Epidermal melanocyte (primary cell): ENCODE data around the gene TBC1D14.
A peak's percentile ranks its signal among the peaks of the same experiment; 100 is the strongest.
"Not testable (repeated sequence)": the region's sequence is repeated elsewhere in the genome, so short reads cannot be mapped to it uniquely, and the experiment has no call there.

Experiments
- DNase-seq: peaks from one replicate; pipeline ENCODE4 v3.0.0; 2011; ENCODE audit warnings: low spot score; ENCODE audit not compliant: insufficient read length

Gene TBC1D14

DNA sequence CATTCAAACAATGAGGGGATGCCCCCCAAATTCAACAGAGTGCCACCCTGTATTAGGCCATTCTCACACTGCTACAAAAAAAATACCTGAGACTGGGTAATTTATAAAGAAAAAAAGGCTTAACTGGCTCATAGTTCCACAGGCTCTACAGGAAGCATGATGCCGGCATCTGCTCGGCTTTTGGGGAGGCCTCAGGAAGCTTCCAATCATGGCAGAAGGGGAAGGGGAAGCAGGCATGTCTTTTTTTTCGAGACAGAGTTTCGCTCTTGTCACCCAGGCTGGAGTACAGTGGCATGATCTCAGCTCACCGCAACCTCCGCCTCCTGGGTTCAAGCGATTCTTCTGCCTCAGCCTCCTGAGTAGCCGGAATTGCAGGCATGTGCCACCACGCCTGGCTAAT, 18.7 kb upstream of the TBC1D14 start:
- DNase-seq = not testable (repeated sequence)

DNA sequence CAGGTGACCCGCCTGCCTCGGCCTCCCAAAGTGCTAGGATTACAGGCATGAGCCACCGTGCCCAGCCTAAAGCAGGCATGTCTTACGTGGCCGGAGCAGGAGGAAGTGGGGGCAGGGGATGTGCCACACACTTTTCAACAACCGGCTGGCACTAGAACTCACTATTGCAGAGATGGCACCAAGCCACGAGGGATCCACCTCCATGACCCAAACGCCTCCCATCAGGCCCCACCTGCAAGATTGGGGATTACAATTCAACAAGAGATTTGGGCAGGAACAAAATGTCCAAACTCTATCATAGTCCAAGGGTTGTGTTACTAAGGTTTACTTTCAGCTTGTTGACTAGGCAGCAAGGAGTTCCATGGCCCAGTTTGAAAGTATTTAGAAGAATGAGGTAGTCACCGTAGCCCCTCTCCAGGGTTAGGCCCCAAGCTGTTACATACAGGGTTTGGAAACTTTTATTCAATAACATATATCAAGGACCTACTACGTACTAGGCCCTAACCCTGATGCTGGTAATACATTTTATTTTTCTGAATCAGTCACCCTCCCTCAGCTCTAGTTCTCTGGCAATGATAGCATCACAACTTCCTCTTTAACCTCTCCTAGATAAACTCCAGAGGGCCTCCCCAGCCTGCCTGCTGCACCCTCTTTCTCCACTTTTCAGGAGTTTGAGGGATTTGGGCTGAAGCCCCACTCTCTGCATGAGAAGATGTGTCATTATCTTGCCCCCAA, 18.0 kb upstream of the TBC1D14 start:
- DNase-seq = no peak

DNA sequence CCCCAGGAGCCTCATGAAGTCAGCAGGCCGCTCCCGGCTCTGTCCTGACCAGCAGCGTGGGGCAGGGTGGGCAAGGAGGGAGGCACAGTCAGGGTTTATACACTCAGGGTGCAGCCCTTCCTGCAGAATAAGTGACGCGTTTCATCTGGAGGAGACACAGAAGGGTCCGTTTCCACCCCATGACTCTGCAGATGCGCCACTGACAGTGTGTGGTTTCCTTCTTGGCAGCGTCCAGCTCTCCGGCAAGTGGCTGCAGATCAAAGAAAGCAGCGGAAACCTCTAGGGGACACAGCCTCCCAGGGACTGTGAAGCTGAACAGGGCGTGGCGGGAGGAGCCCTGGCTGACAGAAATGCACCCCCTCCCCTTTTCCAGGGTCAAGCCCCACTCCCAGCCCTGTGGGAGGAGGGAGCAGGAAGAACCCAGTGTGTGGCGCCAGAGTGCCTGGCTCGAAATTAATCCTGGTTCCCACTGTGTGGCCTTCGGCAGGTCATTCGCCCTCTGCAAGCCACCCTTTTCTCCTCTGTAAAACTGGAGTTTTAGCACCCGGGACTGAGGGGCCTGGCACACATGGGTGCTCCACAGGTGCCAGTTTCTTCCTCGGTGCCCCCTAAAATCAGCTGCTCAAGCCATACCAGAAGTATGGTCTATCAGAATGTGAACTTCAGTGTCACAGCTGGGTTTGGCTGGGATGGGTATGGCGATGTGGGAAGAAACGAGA, 17.3 kb upstream of the TBC1D14 start:
- DNase-seq = peak; percentile 64

DNA sequence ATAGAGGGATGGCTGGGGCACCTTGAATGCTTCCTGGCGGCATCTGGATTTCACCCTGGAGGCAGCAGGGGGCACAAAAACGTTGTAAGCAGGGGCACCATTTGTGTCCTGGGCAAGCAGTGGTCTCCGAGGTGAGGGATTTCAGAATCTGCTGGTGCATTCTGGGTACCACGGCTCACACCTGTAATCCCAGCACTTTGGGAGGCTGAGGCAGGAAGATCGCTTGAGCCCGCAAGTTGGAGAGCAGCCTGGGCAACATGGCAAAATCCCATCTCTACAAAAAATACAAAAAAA, 16.8 kb upstream of the TBC1D14 start:
- DNase-seq = no peak

DNA sequence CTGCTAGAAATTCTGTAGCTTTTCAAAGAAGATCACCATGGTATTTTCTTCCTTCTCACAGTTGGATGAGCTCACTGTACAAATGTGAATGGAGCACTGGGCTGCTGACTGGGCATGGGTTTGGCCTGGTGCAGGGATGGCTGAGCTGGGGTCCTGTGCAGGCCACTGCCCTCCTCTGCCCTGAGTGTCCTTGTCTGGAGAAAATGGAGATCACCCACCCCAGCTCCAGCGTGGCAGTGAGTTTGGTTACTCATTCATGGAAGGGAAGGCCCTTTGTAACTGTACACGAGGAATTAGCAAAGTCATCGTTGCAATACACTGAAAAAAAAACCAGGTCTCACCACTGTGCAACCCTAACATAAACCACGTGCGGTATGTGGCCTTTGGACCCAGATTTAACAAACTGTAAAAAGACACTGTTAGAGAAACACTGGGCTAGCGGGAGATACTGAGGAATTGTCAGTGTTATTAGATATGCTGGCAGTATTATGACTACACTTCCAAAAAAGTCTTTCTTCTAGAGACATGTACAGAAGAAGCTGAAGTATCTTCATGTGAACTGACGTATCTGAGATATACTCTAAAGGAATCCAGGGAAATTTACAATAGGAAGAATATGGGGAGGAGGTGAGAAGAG, 16.1 kb upstream of the TBC1D14 start:
- no peak for DNase-seq

DNA sequence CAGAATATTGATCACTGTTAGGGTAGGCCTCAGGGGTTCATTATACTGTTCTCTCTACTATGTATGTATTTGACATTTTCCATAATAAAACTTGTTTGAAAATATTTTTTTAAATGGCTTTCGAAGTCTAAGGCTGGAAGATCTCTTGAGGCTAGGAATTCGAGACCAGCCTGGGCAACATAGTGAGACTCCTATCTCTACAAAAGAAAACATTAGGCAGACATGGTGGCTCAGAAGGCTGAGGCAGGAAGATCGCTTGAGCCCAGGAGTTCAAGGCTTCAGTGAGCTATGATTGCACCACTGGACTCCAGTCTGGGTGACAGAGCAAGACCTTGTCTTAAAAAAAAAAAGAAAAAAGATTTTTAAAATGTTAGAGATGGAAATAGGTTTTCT, 15.5 kb upstream of the TBC1D14 start:
- no peak for DNase-seq

DNA sequence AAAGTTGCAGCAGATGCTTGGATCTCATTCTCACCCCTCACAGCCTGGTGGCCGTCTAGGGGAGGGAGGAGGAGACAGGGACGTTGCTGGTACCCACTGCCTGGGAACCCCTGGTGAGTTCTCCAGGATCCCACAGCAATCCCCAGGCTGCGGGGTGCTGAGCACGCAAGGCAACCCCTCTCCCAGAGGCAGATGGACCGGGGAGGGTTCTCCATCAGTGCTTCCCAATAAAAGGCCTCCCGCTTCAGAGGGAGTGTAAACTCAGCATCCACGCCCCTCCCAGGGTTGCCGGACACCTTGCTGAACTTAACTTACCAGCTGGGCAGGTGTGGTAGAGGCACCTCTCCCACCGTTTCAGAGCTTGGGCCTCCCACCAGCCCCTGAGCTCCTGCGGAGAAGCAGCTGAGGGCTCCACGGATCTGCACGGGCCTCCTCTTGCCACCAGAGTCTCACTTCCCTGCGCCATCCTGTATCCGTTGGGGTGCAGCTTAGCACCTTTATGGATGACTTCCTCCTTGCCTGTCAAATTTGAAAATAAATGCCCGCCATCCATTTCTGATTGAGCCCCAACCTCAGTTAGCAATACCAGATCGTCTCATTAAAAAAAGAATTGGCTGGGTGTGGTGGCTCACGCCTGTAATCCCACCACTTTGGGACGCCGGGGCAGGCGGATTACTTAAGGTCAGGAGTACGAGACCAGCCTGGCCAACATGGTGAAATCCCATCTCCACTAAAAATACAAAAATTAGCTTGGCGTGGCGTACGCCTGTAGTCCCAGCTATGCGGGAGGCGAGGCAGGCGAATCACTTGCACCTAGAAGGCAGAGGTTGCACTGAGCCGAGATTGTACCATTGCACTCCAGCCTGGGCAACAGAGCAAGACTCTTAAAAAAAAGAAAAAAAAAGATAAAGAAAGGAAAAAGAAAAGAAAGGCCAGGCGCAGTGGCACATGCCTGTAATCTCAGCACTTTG, 14.8 kb upstream of the TBC1D14 start:
- no peak for DNase-seq

DNA sequence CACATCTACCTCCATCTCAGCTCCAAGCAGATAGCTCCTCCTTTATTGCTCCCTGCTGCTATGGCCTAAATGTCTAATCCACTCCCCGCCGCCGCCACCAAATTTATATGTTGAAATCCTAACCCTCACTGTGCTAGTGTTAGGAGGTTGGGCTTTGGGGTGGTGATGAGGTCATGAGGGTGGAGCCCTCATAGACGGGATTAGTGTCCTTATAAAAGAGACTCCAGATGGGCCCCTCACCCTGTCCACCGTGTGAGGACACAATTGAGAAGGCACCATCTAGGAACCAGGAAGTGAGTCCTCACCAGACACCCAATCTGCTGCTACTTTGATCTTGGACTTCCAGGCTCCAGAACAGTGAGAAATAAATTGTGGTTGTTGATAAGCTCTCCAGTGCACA, 13.6 kb upstream of the TBC1D14 start:
- no peak for DNase-seq

DNA sequence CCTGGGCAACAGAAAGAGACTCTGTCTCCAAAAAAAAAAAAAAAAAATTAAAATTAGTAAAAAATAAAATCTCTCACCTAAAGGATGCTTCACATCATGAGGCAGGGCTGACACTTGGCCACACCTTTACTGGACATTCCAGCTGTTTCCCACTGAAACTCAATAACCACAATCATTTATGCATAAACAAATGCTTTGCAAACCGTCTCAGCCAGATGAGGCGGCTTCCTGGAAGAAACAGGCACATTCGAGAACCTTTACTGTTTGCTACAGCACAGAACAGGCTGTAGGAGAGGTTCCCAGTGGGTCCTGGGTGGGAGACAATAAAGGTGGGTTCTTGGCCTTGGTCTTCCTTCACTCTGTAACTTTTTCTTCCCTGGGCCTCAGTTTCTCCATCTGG, 10.9 kb upstream of the TBC1D14 start:
- DNase-seq = no peak

DNA sequence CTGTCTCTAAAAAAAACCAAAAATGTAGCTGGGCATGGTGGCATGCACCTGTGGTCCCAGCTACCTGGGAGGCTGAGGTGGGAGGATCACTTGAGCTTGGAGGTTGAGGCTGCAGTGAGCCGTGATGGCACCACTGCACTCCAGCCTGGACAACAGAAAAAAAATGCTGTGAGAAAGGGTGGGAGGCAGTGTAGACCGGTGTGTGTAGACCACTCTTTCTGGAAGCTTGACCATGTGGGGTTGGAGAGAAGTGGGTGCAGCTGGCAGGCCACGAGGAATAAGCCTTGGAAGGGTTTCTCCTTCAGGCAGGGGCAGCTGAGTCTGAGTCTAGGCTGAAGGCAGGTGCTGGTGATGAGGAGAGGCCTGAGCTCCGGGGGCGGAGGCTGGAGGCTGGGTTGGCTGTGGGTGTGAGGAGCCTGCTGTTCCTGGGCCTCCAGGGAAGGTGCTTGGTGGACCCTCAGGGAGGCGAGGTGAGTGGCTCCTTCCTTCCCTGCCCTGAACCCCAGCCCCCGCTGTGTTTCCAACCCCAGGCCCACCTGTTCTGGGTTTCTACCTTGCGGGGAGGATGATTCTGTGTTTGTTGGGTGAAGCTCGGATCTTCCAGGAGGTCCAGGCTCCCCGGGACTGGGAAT, 9.3 kb upstream of the TBC1D14 start:
- DNase-seq = no peak

DNA sequence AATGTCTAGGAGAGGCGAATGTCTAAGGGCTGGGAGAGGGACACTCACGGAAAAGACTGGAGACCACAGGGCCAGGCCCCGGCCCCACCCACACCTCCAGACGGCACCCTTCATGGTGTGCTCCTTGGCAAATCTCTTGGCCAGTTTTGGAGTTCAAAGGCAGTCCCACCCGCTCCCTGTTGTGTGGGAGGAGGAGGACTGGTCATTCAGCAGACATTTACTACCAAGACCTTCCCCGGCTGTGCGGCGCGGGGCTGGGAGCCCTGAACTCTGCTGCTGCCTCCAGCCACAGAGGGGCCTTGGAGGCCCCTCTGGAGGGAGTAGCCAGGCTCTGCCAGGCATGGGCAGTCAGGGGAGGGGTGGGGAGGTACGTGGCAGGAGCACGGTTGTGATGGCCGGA, 8.7 kb upstream of the TBC1D14 start:
- no peak for DNase-seq

DNA sequence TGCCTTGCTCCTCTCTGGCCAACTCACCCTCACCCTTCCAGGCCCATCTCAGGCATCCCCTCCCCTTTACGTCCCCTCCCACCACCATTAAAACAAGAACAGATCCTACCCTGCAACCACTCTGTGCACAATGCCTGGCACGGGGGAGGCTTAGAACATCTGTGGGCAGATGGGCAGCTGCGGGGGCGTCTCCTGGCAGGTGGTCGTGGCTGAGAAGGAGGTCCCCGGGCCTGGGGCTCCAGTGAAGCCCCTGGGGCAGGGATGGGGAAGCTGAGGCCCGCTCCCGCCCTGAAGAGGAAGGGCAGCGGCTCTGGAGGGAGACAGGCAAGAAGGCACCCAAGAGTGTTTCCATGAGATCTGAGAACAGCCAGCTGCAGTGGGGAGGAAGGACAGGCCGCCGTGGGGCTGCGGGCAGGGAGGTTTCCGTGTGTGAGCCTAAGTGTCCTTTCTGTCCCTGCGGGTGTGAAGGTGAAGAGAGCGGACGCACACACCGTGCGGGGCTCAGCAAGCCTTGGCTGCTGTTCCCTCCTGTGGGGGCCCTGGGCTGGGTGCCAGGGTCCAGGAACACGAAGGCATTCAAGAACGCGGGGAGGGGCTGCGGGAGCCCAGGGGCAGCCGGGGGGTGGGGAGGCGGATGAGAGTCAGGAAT, 7.8 kb upstream of the TBC1D14 start:
- DNase-seq = no peak

DNA sequence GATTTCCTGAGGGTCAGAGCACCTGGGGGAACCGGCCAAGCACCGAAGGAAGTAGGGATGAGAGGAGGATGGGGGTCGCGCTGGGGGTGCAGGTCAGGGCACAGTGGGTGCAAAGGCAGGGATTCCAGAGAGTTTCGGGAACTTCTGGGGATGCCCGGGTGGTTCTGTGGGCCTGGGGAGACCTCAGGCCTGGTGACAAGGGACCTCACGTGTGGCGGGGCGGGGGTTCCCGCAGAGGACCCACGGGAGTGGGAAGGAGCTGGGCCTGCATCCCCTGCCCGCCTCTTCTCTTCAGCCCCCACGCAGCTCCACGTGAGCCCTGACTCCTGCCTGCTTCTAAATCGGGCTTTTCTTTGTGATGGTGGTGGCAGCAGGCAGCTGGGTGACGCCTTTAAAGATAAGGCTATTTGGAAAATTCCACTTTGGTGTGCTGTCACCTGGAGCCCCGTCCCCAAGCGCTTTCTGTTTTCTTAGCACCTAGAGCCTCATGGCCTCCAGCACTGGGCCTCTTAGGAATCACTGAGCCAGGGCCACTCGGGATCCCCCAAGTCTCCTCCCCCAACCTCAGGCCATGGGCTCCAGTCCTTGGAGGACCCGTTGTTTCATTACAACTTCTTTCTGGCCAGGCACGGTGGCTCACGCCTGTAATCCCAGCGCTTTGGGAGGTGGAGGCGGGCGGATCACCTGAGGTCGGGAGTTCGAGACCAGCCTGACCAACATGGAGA, 7.1 kb upstream of the TBC1D14 start:
- DNase-seq = no peak

DNA sequence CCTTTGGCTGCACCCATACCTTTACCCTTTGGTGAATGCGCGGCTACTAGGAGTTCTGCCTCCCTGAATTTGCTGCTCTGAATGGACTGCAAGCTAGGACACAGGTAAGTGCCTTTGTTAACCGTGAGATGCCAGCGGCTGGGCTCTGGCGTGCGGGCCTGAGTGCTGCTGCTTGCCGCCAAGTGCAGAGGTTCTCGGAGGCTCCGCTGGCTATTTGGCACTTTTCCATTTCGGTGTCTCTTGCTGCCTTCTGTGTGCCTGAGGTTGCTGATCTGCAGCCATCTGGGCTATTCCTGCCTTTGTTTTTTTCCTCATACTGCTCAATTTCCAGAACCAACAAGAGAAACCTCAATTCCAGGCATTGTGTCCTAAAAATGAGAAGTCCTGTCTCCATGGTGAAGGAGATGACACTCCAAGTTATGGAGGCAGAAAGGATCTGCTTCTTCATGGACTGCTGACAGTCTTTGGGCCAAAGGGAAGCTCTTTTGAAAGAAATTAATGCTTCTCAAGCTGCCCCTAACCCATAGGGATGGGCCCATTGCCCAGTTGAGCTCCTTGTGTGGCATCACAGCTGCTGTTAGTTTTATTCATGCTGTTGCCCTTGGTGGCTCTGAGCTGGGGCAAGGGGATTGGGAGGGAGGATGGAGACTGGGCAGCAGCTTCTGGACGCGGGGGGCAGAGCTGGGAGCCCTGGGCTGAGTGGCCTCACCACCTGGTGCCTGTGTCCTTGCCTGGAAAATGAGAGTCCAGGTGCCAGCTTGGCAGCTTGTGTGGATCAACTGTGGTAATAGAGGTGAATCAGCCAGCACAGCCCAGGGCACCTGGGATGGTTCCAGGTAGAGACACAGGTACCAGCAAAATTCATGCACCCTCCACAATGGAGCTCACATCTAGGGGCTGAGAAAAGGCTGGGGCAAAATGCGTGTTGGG, 3.8 kb upstream of the TBC1D14 start:
- no peak for DNase-seq

DNA sequence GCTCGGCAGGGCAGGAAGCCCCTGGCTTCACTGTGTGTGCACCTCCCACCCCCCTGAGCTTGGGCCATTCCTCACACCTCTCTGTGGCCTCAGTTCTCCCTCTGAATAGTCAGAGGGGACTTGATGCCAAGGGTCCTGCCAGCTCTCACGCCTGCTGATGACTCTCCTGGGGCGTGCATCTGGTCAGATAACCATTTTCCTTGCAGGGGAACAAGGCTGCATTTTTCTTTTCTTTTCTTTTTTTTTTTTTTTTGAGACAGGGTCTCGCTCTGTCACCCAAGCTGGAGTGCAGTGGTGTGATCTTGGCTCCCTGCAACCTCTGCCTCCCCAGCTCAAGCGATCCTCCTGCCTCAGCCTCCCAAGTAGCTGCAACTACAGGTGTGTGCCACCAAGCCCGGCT, 3.1 kb upstream of the TBC1D14 start:
- DNase-seq = not testable (repeated sequence)

DNA sequence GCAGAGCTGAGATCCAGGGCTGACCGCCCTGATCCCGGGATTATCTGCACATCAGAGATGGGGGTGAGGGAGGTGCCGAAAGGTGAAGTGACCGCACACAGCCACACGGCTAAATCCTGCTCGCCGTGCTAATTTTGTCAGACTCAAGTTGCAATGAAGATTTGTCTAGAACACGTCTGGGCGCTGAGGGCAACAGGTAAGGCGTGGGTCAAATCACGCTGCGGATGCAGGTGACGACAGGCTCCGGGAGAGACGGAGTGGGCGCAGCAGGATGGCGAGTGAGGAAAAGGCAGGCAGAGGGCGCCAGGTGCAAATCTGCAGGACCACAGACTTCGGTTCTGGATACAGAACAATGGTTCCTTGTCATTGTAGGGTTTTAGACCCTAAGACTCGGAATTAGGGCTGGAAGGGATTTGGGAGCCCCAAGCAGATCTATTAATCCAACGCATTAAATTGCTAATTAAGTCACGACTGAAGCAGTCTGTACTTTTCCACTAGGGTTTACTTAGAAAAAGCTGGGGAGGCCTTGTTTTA, 1.9 kb upstream of the TBC1D14 start:
- DNase-seq = no peak

DNA sequence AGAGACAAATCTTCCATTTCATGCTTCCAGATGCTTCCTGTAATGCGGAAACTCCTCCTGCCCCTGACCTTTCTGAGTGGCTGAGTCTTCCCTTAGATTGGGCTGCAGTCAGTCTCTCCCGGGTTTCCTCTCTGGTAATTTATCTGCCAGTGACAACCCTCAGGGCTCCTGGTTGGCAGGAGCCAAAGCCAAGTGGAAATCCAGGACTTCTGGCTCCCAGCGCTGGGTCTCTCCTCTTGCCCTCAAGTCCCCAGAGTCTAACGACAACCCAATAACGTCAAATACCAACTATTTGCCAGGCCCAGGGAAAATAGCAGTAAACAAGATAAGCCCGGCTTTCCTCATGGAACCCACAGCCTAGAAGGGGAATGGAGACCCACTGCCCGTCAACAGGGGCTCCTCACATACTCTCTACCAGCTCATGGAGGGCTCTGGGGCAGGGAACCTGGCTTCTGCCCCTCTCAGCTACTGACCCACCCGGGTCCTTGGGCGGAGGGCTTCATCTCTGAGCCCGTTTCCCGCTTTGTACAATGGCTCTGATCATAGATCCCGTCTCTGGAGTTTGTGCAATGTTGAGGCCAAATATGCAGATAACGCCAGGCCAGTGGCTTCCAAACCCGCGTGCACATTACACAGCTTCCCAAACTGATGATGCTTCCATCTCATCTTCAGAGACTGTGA, 1.1 kb upstream of the TBC1D14 start:
- DNase-seq = no peak

DNA sequence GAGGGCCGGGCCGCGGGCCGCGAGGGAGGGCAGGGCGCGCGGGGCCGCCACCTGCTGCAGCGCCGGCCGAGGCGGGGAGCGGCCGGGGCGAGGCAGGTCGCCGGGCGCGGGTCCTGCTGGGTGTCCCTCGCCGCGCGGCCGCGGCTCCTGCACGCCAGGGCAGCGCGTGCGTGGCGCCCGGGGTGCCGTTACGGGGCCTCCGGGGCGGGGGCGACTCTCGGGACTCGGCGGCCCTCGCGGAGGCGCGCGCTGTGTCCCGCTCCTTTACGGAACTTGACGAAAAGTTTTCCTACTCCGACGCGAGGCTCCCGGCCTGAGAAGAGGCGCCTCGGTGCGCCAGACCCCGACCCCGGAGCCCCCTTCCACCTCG, 329 bp downstream of the TBC1D14 start:
- no peak for DNase-seq
